PC-9 (cell line): ENCODE results near the gene PRR5L. TPM values are rescaled to one million over a fixed set of nuclear protein-coding genes. Genes with fewer than 3 reads are reported as not detected.

Experiments
- BruUV-seq: library from RNA; stranded (reverse); fragments of 400-500 nt; replicated peaks from 2 replicates; lab custom pipeline; 2021; lab: Mats Ljungman, UMichigan
- CTCF ChIA-PET: fragments of 300-600 bp; sonication (Branson Sonifier 250); formaldehyde crosslinking; loops from one replicate; lab custom pipeline; 2022; ENCODE audit warnings: antibody characterized with exemption; lab: Charles Lee
- POLR2A ChIA-PET: fragments of 300-600 bp; sonication (Branson Sonifier 250); formaldehyde crosslinking; loops from one replicate; lab custom pipeline; 2022; ENCODE audit warnings: antibody characterized with exemption; ENCODE audit not compliant: unreplicated experiment; lab: Charles Lee
- DNase-seq, 2 experiments: peaks; one replicate each; pipeline versions ENCODE4 v3.0.0 to v3.0.0-alpha.2; 2015 to 2022; ENCODE audit warnings: mixed read lengths in 1 of 2
- H2AFZ ChIP-seq: fragments of 200-600 bp; sonication (generic); 2 replicates; pipeline ENCODE4 v1.8.1; 2017; ENCODE audit warnings: antibody characterized with exemption
- H3F3A ChIP-seq: fragments of 200-600 bp; sonication (generic); 2 replicates; pipeline ENCODE4 v1.8.1; 2017; ENCODE audit warnings: antibody characterized with exemption, mild to moderate bottlenecking, low read depth; ENCODE audit not compliant: insufficient read depth
- H3K27ac ChIP-seq: fragments of 200-600 bp; sonication (generic); 2 replicates; pipeline ENCODE4 v1.6.1; 2016; ENCODE audit warnings: mixed run types
- H3K27me3 ChIP-seq: fragments of 200-600 bp; sonication (generic); 2 replicates; pipeline ENCODE4 v1.6.1; 2016; ENCODE audit warnings: low read depth, mixed run types; ENCODE audit not compliant: insufficient read depth
- H3K36me3 ChIP-seq: fragments of 200-600 bp; sonication (generic); 2 replicates; pipeline ENCODE4 v1.6.1; 2016; ENCODE audit warnings: low read depth, mixed run types
- H3K4me1 ChIP-seq: fragments of 200-600 bp; sonication (generic); replicated peaks from 2 replicates; pipeline ENCODE4 v1.6.1; 2016; ENCODE audit warnings: mixed run types; ENCODE audit not compliant: insufficient read depth
- H3K4me2 ChIP-seq: fragments of 200-600 bp; sonication (generic); 2 replicates; pipeline ENCODE4 v1.6.1; 2017; ENCODE audit warnings: mixed run types
- H3K4me3 ChIP-seq: fragments of 200-600 bp; sonication (generic); 2 replicates; pipeline ENCODE4 v1.6.1; 2016; ENCODE audit warnings: mixed run types
- H3K79me2 ChIP-seq: fragments of 200-600 bp; sonication (generic); 2 replicates; pipeline ENCODE4 v1.6.1; 2017; ENCODE audit warnings: low read depth, mixed run types
- H3K9me2 ChIP-seq: fragments of 200-600 bp; sonication (generic); 2 replicates; pipeline ENCODE4 v1.8.1; 2017; ENCODE audit warnings: mild to moderate bottlenecking; ENCODE audit not compliant: insufficient read depth
- H3K9me3 ChIP-seq: fragments of 200-600 bp; sonication (generic); 2 replicates; pipeline ENCODE4 v1.8.1; 2016; ENCODE audit warnings: low read depth; ENCODE audit not compliant: insufficient read depth
- H4K20me1 ChIP-seq: fragments of 200-600 bp; sonication (generic); 2 replicates; pipeline ENCODE4 v1.8.1; 2017; ENCODE audit not compliant: insufficient read depth
- CTCF ChIP-seq: fragments of 200-600 bp; sonication (generic); conservative IDR thresholded peaks from 2 replicates; pipeline ENCODE4 v1.6.1; 2017; ENCODE audit warnings: mixed run types, antibody characterized with exemption, mild to moderate bottlenecking, moderate library complexity
- EZH2 ChIP-seq: fragments of 200-600 bp; sonication (generic); IDR thresholded peaks from 2 replicates; pipeline ENCODE4 v1.8.0; 2017; ENCODE audit warnings: antibody characterized with exemption, low read depth
- intact Hi-C: fragments of 100-400 bp; cut with micrococcal nuclease; formaldehyde crosslinking; loops from one replicate; pipeline ENCODE4 v1.10.0; 2022; ENCODE audit not compliant: unreplicated experiment
- total RNA-seq: library from RNA; stranded (reverse); gene quantifications from 2 replicates; pipeline ENCODE4 v1.2.3, GENCODE V29; 2021

The PRR5L gene
- total RNA-seq, 1 experiment from 2014 or later: 5.1 TPM

GRCh38 chr11:36261094-36261493 is 35.0 kb upstream of the PRR5L start:
- Histone ChIP-seq H3K9me2 (no peaks in the 10 kb centered on the region), H3K9me3 (no peaks in the 10 kb centered on the region; the same call in 1 of the 2 replicates), H3K27ac (no peak overlapping the region), H3K36me3 (no peaks in the 10 kb centered on the region), H2AFZ (no peak overlapping the region), H3K27me3 (no peaks in the 10 kb centered on the region), H3K4me3 (no peak overlapping the region), H3K79me2 (no peaks in the 10 kb centered on the region), H4K20me1 (no peaks in the 10 kb centered on the region), H3K4me1 (peaks cover 7% of the 10 kb centered on the region), H3F3A (no peaks in the 10 kb centered on the region), H3K4me2 (no peak overlapping the region)
- ChIA-PET CTCF (interaction anchor here (0.6 to 1.0 kb wide), 3 partner anchors 439 to 1327 kb away, joined by 3 read pairs; no protein-coding TSS in a partner anchor), POLR2A (interaction anchor here (0.5 kb wide), 1 partner anchor 334 kb away, joined by 4 read pairs; no protein-coding TSS in a partner anchor)
- intact Hi-C loops: no loop called here
- DNase-seq: no peak
- no peak for TF ChIP-seq CTCF
- TF ChIP-seq EZH2: no peak
- no TSS peak for BruUV-seq

GRCh38 chr11:36264011-36264972 is 31.8 kb upstream of the PRR5L start:
- H3K9me3 ChIP-seq: no peaks in the 10 kb centered on the region
- H3K27me3 ChIP-seq: no peaks in the 10 kb centered on the region
- no peak overlapping the region for H3K4me2 ChIP-seq
- TF ChIP-seq EZH2 (no peak), CTCF (no peak)
- ChIA-PET CTCF (interaction anchor here (2.5 kb wide), 1 partner anchor 442 kb away, joined by 21 read pairs; no protein-coding TSS in a partner anchor), POLR2A (no interaction called here)
- no peak overlapping the region for H3K4me3 ChIP-seq
- no peak for DNase-seq
- no peaks in the 10 kb centered on the region for H3K36me3 ChIP-seq
- no peaks in the 10 kb centered on the region for H3K4me1 ChIP-seq
- intact Hi-C loops: loop anchor here (1.0 kb wide), 1 partner anchor 114 kb away; no protein-coding TSS in a partner anchor
- H4K20me1 ChIP-seq: no peaks in the 10 kb centered on the region
- no peaks in the 10 kb centered on the region for H3K79me2 ChIP-seq
- BruUV-seq: no TSS peak
- H2AFZ ChIP-seq: no peak overlapping the region
- H3F3A ChIP-seq: no peaks in the 10 kb centered on the region
- no peak overlapping the region for H3K27ac ChIP-seq
- no peaks in the 10 kb centered on the region for H3K9me2 ChIP-seq

GRCh38 chr11:36264973-36265344 is 31.1 kb upstream of the PRR5L start:
- Histone ChIP-seq H3K9me2 (no peaks in the 10 kb centered on the region), H3K4me2 (no peak overlapping the region), H3K27me3 (no peaks in the 10 kb centered on the region), H2AFZ (no peak overlapping the region), H3K79me2 (no peaks in the 10 kb centered on the region), H3K36me3 (no peaks in the 10 kb centered on the region), H3F3A (no peaks in the 10 kb centered on the region), H3K9me3 (no peaks in the 10 kb centered on the region), H3K27ac (no peak overlapping the region), H4K20me1 (no peaks in the 10 kb centered on the region), H3K4me1 (no peaks in the 10 kb centered on the region), H3K4me3 (no peak overlapping the region)
- CTCF ChIA-PET: interaction anchor here (2.5 to 2.6 kb wide), 2 partner anchors 228 to 443 kb away, joined by 8 to 21 read pairs; no protein-coding TSS in a partner anchor
- no peak for TF ChIP-seq EZH2
- no peak for TF ChIP-seq CTCF
- no TSS peak for BruUV-seq
- POLR2A ChIA-PET: no interaction called here
- no peak for DNase-seq
- intact Hi-C loops: loop anchor here (1.0 kb wide), 1 partner anchor 115 kb away; no protein-coding TSS in a partner anchor
